Activated CD4-positive, alpha-beta T cell treated with anti-CD3 and anti-CD28 coated beads, Interleukin-10, Interleukin-2, amounts not matched to agents 100 ng/mL and 50 ng/mL, durations not matched to agents 16 hours and 8 hours (primary cell): Measurements from ENCODE around the gene COPS8.

Experiments used
- DNase-seq: peaks from one replicate; pipeline ENCODE4 v3.0.0-alpha.2; 2020

Gene COPS8

DNA sequence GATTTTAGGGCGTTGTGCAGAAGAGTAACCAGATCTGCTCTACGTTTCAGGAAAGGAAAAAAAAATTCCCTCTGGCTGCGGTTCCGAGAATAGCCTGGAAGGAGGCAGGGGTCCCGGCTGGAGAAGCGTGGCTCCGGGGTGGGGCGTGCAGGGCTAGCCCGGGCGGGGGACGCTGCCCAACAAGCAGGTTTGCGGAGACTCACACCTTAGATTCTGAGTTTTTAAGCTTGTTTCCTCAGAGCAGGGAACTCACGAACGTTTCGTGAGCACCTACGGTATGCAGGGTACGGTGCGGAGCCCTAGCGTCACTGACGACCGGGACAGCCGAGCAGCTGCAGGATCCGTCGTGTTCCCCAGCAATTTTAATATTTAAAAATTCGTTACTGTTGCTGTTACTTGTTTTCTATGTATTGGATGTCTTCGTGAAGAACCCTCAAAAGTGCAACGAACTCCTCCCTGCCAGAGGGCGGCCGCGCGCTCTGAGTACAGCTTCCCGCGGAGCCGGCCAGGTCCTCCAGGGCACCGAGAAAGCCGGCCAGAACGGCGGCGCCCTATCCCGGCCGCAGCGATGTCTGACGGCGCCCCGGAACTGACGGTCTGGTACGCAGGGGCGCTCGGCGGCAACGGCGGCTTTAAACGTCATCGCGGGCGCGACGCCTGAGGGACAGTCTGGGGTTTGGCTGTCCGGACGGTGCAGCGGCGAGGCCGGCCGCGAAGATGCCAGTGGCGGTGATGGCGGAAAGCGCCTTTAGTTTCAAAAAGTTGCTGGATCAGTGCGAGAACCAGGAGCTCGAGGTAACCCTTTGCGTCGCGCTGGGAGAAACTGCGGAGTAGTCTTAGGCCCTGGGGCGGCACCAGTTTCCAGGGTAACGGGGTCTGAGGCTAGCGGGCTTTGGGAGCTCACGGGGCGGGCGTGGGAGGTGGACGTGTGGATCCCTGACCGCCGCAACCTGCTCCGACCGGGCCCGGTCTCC lies at the start of gene COPS8:
TSS of gene COPS8 (plus strand) at position 642 of the 974 bp plus-strand sequence. CDS start at position 718, 76 bp downstream.
- peak; percentile 94 for DNase-seq

DNA sequence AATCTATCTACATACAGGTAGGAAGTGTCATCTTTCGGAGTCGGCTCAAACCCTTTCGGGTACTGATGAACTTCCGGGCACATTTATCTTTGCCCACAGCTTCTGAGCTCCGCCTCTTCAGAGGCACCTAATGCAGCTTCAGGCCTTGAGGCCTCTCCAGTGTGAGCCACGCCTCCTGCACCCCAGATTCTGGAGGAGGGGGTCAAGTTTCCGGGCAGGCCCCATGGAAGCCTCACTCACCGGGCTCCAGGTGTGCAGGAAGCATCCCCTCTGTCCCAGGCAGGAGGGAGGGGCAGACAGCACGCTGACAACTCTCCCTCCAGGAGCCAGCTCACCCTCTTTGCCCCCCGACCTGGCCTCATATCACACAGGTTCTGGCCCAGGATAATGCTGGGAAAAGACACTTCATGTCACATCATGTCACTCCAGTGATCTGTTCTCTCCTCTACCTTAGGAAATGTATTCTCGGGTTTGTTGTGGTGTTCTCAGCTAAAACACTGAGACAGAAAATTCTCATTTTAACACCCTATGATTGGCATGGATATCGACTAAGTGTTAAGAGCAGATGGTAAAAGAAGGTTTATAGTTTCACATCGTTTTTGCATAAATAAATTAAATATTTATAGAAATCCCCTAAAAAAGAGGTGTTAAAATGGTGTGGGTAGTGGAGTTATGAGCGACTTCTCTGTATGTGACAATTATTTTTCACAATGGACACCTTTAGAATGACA lies 46.2 kb upstream of the COPS8 start:
- DNase-seq = no peak

DNA sequence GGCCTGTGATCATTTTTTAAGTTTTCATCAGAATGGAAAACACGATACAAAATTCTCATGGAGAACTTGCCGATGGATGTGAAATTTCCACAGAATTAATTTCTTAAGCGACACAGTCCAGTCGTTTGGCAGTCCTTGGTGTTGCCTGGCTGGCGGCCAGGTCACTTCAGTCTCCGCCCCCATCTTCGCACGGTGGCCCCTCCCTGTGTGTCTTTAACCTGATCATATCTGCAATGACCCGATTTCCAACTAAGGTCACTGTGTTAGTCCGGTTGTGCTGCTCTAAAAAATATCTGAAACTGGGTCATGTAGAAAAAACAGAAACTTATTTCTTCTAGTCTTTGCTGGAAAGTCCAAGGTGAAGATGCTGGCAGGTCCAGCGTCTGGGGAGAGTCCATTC lies 44.5 kb upstream of the COPS8 start:
- no peak for DNase-seq

DNA sequence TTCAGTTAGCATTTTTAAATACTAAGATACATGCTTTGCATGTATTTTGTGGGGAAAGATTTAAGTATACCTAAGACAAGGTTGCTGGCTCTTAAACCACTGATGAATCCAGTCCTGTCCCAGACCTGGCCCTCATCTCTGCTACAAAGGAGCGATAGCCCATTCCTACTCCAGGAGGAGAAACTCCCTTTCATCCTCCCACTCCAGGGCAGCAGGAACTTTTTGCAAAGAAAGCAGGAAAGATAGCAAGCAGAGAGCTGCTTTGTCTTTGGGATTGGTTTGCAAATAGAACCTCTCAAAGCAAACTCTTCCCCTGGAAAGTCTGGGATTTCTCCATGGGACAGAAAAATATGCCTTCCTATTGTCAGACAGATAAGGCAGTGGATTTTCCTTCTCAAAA lies 43.6 kb upstream of the COPS8 start:
- no peak for DNase-seq

DNA sequence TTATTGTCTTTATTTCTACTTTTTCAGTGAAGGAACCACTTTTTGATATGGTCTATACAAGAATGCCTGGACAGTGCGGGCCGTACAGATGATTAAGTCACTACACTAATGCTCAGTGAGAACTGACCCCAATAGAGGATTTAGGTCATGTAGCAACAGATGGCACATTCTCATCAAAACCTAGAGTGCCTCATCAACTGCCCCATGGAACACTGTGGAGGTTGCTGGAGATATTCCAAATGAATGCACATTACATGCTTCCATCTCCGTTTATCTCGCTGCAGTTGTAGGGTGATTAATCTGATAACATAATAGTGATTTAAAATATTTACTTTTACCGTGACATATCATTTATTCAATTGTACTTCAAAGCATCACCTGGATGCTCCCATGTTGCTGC lies 41.8 kb upstream of the COPS8 start:
- DNase-seq = no peak

DNA sequence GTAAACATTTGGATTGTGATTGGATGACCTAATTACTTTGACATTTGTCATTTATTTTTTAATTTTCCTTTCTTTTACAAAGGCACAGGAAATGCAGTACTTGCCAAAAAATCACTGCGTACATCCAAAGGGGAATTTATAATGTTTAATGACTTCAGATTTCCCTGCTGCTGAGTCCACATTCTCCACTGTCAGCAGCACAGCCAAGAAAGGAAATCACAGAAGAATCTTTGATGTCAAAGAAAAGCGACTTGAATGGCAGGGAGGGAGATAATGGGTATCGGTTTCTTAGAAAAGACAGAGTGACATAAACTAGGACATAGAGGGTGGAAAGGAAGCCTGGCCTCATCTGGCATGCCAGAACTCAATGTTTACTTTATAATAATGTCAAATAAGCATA lies 41.4 kb upstream of the COPS8 start:
- no peak for DNase-seq

DNA sequence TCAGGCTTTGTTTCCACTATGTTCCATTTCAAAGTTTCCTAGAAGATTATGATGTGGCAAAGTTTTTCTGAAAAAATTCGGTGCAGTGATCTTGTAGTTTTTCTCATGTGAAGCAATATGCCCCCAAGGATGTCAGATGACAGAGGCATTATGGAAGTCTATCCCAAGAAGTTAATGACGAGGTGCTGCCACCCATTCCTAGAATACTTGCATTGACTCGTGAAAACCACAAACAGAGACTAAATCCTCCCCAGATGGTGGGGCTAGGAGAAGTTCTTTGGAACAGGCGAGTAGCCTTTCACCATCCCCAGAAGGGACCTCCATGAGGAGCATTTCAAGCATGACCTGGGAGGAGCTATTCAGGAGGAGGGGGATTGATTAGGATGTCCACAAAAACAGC lies 40.2 kb upstream of the COPS8 start:
- no peak for DNase-seq

DNA sequence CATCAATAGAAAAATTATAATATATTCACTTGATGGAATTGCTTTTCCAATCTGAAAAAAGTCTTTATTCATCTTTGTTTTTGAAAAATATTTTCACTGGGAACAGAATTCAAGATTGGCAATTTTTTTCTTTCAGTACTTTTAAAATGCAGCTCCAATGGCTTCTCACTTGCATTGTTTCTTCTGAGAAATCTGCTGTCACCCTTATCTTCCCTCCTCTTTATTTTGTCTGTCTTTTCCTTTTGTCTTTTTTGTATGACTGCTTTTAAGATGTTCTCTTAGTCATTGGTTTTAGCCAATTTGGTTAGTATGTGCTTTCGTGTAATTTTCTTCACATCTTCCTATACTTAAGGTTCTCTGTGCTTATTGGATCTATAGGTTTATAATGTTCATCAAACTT lies 37.1 kb upstream of the COPS8 start:
- DNase-seq = no peak

DNA sequence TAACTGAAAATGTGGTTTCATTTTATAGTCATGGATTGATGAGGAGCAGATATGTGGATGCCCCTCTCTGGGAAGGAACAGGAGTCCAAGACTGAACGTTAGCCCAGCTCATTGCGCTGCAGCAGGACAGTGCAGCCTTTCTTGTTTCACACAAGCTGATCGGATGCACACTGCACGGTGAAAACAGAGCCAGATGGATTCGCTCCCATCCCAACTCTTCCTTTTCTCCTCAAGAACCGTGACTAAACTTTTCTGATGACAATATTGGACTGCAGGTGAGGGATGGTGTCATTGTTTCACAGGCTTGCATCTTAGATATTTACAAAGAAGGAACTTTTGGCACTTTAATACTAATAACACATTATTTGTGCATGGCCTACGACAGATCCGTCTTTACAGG lies 33.8 kb upstream of the COPS8 start:
- no peak for DNase-seq

DNA sequence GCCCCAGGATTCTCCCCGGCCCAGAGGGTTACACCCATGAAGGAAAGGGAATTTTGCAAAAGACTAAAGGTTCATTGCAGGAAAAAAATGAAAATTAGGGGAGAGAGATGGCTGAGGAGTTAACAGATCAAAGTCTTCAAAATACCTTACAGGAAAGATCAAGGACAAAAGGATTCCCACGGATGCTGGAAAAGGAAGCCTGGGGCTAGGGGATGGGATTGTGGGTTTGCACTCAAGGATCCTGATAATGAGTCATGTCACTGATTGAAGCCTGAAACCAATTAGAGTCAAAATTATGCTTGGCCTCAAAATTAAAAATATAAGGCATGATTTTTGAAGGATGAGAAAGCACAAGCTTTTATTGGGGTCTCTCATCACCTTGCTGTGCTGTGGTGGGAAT lies 32.6 kb upstream of the COPS8 start:
- DNase-seq = no peak

DNA sequence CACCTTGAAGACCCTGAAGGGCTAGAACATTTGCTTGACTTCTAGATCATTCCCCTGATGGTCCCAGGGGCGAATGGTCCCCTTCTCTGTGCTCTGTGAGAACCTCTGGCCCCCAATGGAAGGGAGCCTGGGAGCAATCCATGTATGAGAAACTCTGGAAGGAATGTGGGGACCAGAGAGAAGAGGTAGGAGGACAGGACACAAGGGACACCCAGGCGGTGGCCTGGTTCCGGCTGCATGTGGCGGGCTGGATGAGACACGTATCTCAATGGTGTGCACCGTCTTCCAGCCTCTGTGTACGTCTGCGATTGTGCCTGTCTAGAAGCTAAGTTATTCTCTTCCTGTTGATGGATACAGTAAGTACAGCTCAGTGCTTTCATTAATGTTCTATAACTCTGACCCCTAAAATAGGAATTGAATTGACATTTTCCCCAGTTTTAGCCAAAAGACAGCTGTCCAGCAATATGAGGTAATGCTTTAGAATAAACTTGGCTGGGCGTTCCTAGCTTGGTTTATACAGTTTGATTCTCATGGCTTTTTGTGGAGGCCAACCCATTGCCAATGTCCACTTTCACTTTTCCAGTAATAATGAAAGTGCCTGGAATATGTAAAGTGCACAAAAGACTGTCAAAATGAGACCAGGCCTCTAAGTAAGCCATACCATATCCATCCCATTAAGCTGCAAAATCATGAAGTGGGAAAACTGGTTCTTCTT lies 30.1 kb upstream of the COPS8 start:
- DNase-seq = no peak

DNA sequence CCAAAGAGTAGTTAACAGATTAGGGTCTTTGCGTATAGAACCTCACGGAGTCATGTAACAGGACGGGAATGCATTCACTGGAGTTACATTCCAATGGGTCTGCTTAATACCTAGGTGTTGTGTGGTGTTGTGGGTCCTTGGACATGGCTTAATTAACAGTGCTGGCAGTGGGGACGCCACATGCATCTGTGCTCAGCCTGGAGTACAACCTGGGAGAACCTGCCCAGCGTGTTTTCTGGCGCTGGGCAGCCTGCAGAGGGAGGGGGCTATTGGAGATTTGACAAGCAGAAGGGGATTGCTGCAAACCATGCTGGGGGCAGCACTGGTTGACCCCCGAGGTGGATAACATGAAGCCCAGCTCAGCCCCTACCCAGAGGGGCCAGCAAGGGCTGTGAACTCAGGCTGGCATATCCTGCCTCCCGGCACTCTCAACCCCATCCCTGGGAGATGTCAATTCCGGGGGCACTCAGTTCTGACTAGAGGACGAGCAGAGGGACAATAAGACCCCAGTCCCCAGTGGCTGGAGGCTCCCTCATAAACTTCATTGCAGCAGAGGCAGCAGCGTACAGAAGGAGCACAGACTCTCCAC lies 29.3 kb upstream of the COPS8 start:
- no peak for DNase-seq

DNA sequence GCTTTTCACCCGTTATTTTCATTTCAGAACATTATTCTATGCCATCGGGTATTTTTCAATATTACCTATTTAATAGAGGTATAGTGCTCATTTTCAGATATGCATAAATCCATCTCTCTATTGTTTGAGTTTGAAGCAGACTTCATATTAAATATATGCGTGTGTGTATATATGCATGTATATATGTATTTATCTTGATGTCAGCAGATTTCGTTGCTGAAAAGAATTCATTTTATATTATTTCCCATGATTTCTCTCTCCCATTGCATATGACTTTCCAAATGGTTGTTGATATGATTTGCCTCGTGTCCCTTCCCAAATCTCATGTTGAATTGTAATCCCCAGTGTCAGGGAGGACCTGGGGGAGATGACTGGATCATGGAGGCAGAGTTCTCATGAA lies 28.6 kb upstream of the COPS8 start:
- no peak for DNase-seq

DNA sequence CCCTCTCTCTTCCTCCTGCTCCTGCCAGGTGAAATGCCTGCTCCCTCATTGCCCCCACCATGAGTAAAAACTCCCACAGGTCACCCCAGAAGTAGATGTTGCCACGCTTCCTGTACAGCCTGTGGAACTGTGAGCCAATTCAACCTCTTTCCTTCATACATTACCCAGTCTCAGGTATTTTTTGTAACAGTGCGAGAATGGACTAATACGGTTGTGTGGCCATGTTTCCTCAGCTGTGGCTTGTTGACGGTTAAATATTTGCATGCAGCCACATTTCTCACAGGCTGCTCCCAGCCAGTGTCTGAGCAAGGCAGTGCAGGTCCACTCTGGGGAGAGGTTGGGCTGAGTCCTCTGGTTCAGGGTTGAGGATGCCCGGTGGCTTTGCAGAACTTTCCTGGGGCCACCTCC lies 27.8 kb upstream of the COPS8 start:
- DNase-seq = no peak

DNA sequence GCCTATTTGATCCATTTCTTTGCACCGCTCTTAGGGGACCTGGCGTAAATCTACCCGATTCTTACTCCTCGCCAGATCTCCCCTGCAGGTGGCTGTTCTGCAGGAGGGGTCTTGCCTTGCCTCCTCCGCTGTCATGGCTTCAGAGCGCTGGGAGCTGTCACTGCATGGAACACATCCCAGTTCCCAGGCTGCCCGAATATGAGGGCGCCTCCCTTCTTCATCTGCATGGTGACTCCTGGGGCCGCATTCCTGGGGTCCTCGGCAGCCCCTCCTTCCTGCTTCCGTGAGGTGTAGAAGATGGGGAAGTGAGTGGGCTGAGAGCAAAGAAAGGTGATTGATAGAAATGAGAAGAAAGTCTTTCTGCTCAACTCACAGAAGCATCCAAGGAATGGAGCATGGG lies 27.3 kb upstream of the COPS8 start:
- DNase-seq = no peak

DNA sequence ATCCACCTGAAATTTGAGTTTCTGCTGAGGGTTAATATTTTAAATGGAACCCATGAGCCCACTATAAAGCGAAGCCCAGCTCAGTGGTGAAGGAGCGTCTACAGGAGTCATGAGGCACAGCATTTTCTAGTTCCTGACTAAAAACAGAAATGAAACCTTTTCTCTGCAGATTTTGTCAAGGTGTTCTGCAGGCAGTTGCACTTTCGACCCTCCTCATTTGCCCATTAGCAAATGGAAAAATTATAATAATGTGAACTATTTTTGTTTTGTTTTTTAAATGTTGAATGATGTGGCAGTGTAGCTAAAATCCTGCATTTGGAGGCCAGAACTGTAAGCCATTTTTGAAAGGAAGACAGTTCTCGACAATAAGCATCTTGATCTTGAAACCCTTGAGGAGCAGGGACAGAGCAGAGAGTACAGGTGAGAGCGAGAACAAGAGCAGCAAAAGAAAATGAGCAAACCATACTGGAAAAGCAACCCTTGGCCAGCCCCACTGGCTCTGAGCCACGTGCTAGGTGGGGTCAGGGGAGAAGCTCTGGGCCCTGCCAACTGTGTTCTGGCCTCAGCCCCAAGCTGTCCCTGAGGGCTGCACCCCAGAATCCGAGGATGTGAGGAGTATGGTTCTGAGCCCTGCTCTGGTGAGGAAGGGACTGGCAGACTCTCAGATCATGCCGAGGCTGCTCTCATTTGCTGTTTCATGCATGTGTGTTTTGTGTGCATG lies 26.4 kb upstream of the COPS8 start:
- peak; percentile 67 for DNase-seq

DNA sequence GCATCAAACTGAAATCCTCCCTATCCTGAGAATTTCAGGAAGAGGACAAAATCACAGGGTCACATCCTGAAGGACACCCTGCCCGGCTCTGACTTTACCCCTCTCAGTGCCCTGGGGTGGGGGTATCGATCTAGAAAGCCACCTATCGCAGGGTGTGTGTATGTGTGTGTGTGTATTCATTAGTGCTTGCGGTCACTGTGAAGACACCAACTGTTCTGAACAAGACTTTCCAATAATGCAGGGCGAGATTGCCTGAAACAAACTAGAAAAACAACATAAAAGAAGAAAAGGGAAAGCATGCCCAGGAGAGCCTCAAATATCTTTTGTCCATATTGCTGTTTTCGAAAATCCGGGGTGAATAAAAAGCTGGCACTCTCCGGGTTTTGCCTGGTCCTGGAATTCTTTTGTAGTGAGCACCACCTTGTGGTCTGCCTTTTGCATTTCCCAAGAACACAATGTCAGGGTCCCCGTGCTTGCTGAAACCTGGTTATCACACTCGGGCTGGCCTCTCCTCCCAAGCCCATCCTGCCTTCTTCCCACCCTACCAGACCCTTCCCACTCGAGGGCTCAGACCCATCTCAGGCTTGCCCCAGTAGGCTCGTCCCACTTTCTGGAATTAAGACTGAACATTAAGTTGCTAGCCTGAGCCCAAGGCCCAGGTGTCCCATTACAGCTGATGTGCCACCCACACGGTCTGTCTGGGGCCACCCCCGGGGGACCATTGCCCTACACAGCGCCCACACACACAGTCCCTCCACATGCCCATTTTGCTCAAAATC lies 25.0 kb upstream of the COPS8 start:
- DNase-seq = peak; percentile 23

DNA sequence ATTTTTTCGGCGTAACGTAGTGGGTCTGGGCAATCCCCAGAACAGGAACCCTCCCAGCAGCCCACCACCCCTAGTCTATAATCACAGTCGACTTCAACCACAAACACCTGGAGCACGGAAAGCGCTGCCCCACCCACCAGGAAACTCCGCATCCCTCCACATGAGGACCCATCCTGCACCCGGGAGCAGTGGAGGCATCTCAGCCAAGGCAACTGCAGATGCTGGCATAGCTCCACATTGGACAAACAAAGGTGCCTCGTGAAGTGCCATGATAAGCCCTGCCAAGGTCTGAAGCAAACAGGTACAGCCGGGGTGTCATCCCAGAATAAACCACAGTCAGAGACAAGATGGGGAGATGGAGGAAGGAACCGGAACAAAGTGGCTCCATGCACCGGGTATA lies 24.3 kb upstream of the COPS8 start:
- no peak for DNase-seq

DNA sequence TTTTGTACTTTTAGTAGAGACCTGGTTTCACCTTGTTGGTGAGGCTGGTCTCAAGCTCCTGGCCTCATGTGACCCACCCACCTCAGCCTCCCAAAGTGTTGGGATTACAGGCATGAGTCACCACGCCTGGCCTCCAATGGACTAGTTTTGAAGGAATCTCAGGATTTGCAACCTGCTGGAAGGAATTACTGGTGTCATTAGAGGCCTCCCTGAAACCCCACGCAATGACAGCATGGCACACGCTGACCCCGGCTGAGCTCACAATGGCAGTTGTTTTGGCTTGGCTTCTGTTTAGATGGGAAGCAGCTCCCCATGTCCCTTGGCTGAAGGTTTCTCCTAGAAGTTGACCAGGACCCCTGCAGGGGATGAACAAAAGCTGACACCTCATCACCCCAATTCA lies 23.1 kb upstream of the COPS8 start:
- no peak for DNase-seq

DNA sequence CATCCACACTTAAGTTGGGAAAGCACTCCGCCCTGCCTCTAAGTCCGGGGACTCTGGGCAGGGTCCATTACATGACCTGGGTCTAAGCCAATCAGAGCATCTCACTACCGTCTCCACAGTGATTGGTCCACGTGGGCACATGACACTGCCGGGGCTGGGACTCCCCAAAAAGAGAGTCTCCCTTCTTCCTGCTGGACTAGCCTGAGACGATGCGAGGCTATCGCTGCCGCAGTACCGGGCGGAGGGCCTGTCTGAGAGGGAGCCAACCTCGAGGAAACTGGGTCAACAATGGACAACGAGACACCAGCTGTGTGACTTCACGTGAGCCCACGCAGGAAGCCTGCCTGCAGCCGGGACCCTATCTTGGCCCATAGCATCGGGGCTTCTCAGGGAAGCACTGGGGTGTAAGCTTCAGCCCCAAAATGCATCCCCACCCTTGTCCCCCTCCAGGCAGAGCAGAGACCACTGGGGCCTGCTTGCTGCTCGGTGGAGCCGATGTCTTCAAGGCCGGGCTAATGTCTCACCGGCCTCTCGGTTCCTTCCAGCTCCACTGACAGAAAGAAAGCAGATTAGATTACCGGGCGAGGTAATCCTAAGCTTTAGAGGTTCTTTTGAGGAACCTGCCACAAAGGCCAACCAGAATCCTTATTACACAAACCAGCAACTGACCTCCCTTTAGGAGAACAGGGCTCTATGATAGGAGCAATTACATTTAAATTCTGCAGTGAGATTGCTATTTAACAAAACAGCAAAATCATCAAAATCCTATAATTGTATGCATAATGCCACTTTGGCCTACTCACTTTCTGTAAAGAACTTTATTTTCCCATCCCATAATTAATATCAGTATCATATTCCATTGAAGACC lies 21.3 kb upstream of the COPS8 start:
- no peak for DNase-seq

DNA sequence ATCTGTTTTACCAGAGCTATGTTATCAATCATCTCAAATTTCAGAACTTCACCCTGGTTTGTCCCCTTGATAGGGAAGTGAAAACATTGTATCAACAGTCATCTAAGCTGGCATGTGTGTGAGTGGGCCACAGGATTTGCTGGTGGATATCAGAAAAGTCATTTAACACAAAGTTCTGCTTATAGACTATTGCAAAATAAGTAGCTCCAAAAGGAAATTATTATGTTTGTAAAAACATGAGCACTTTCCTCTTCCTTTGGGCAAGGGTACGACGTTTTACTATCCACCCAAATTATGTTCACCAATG lies 20.7 kb upstream of the COPS8 start:
- no peak for DNase-seq
